ENCODE data around the gene SENP7.
A peak's percentile ranks its signal among the peaks of the same experiment; 100 is the strongest.
"Not testable (repeated sequence)": the region's sequence is repeated elsewhere in the genome, so short reads cannot be mapped to it uniquely, and the experiment has no call there.

The SENP7 gene

GRCh38 chr3:101527906-101528305 is 14.9 kb upstream of the SENP7 start:
- no peak for DNase-seq (ENCODE audit: low read depth in 2 of 2)

DNA sequence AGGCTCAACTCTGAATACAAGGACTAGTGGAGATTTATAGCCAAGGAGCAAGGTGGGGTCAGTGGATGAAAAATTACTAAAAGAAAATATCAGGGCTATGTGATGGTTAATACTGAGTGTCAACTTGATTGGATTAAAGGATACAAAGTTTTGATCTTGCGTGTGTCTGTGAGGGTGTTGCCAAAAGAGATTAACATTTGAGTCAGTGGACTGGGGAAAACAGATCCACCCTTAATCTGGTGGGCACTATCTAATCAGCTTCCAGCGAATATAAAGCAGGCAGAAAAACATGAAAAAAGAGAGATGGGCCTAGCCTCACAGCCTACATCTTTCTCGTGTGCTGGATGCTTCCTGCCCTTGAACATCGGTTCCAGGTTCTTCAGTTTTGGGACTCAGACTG is 14.4 kb upstream of the SENP7 start:
- no peak for DNase-seq (ENCODE audit: low read depth in 2 of 2)

DNA sequence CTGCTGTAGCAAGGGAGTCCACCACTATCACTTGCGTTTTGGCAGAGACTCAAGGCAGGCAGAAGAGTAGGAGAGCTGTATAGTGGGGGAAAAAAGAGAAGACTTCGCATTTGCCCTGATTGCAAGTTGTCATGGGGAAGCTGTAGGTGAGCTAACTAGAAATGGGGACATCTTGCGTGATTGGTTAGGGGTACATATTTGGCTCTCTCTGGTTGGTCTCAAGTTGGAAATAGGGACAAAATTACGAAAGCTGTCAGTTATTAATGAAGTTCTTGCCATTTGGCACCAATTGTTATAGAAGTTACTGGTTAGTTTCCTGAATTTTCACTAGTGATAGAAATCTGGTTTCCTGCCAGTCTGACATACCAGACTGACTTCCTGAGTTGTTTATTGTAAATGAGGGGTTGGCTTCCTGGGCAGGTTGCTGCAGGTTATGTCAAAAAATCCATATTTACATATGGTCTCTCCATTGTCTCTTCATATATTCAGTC is 8.2 kb upstream of the SENP7 start:
- DNase-seq (ENCODE audit: low read depth in 2 of 2): no peak

DNA sequence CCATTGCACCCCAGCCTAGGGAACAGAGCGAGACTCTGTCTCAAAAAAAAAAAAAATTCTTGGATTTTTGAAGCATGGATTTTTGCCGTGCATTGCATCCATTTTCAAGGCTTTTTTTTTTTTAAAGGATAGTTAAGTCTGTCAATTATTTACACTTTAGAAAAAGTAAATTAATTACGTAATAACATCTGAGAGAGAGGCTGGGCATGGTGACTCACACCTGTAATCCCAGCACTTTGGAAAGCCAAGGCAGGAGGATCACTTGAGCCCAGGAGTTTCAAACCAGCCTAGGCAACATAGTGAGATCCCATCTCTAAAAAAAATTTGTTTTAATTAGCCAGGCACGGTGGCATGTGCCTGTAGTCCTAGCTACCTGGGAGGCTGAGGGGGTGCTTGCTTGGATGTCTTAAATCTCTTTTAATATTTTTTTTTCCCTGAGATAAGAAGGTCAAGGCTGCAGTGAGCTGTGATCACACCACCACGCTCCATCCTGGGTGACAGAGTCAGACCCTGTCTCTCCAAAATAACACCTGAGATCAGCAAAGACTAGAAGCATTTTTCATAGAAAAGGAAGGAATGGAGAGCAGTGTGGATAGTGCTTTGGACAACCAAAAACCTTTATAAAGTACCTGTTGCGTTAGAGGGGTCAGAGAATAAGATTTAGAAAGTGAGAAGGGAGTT is 6.8 kb upstream of the SENP7 start:
- no peak for DNase-seq (ENCODE audit: low read depth in 2 of 2)

DNA sequence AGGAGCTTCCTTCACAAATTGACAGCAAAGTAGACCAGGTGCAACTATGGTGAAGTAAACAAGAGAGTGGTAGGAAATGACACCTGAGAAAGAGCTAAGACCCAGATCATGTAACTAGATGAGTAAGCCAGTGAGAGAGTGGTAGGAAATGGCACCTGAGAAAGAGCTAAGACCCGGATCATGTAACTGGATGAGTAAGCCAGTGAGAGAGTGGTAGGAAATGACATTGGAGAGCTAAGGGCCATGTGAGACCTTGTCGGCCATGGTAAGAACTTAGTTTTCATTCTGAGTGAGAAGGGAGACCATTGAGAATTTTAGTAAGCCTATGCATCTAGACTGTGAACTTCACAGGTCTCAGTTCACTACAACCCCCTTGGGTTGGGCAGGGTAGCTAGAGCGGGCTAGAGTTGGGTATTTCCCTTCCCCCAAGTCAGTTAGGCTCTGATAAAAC is 5.4 kb upstream of the SENP7 start:
- DNase-seq (ENCODE audit: low read depth in 2 of 2): peak in 1 of 2 donors; percentile 29

DNA sequence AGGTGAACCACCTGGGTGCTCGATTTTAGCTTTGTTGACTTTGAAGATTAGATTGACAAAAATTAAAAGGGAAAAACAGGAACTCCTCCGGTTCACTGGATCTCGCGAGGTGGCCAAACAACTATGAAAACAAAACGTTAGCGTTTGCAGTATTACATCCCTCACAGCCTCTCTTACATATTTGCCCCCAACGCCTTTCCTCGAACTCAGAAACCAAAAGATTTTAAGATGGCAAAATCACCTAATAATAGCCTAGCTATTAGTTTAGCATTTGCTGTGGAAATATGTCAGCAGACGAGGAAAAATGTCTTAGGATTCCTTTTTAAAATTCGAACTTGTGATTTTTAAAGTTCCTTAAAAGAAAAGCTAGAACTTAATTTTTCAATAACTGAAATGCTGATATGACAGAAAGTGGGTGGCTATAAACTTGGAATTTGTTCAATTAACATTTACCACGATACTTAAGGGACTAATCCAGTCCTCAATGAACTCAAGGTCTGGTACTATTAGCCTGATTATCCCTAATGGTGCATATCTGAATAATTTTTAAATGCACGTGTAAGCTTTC is 491 bp upstream of the SENP7 start:
- DNase-seq (ENCODE audit: low read depth in 2 of 2): no peak

DNA sequence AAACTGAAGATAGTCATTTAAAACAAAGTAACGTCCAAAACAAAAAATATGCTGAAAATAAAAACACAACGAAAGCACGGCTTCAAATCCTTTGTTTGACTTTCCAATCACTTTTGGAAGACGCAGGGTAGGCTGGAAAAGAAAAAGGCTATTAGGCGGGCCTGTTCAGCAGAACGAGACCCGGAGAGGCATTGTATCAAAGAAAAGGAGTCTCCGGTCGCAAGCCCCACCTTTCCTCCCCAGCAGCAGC is 691 bp downstream of the SENP7 start:
- no peak for DNase-seq (ENCODE audit: low read depth in 2 of 2)

GRCh38 chr3:101509811-101510210 is 3.2 kb downstream of the SENP7 start:
- DNase-seq (ENCODE audit: low read depth in 2 of 2): no peak

- DNase-seq (ENCODE audit: low read depth in 2 of 2): no peak
Measured at GRCh38 chr3:101509281-101509680, 3.7 kb downstream of the SENP7 start.

DNA sequence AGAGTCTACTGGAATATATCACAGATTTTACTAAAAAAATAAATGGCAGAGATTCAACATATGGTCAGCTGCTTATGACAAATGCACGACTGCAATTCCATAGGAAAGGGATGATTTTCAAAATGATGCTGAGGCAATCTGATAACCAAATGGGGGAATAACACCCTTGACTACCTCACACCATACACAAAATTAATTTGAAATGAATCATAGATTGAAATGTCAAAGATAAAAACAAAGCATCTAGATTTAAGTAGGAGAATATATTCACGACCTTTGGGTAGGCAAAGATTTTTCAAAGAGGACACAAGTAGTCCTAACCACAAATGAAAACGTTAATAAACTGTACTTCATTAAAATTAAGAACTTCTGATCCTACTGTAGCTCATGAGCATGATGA is 11.2 kb downstream of the SENP7 start:
- DNase-seq (ENCODE audit: low read depth in 2 of 2): no peak

DNA sequence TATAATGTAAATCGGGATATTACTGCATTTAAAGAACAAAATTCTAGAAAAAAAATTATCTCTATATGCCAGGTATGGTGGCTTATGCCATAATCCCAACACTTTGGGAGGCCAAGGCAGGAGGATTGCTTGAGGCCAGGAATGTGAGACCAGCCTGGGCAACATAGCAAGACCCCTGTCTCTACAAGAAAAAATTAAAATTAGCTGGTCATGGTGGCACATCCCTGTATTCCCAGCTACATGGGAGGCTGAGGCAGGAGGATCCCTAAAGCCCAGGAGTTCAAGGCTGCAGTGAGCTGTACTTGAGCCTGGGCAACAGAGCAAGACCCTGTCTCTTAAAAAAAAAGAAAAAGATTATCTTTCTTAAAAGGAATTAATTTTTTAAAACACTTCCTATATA is 12.8 kb downstream of the SENP7 start:
- no peak for DNase-seq (ENCODE audit: low read depth in 2 of 2)

- no peak for DNase-seq (ENCODE audit: low read depth in 2 of 2)
Measured at GRCh38 chr3:101497803-101498202, 15.2 kb downstream of the SENP7 start.

- no peak for DNase-seq (ENCODE audit: low read depth in 2 of 2)
Measured at GRCh38 chr3:101495552-101495951, 17.5 kb downstream of the SENP7 start.

DNA sequence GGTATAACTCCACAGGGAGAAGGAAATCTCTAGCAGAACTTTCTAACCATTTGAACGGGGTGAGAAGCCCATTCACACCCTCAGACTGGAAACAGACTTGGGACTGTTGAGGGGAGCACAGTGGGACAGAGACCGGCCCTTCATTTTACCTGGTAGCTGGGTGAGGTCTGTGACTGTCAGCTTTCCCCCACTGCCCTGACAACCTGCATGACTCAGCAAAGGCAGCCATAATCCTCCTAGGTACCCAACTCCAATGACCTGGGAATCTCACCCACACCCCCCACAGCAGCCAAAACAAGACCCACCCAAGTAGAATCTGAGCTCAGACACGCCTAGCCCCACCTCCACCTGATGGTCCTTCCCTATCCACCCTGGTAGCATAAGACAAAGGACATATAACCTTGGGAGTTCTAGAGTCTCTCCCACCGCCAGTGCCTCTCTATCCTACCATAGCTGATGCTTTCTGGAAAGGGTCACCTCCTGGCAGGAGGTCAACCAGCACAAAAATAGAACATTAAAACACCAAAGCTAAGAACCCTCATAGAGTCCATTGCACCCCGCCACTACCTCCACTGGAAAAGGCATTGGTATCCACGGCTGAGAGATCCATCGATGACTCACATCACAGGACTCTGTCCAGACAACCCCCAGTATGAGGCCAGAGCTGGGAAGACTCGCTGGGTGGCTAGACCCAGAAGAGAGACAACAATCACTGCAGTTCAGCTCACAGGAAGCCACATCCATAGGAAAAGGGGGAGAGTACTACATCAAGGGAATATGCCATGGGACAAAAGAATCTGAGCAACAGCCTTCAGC is 28.0 kb downstream of the SENP7 start:
- no peak for DNase-seq (ENCODE audit: low read depth in 2 of 2)

DNA sequence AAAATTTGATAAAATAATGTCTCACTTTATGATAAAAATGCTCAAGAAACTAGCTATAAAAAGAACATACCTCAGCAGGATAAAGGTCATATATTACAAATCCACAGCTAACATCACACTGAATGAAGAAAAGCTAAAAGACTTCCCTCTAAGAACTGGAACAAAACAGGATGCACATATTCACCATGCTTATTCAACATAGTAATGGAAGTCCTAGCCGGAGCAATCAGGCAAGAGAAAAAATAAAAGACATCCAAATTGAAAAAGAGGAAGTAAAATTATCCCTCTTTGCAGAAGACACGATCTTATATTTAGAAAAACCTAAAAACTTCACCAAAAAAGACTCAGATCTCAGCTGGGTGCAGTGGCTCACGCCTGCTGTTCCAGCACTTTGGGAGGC is 34.0 kb downstream of the SENP7 start:
- no peak for DNase-seq (ENCODE audit: low read depth in 2 of 2)

- not testable (repeated sequence) for DNase-seq (ENCODE audit: low read depth in 2 of 2)
Measured at GRCh38 chr3:101474841-101475552, 38.0 kb downstream of the SENP7 start.

- not testable (repeated sequence) for DNase-seq (ENCODE audit: low read depth in 2 of 2)
Measured at GRCh38 chr3:101468676-101469075, 44.3 kb downstream of the SENP7 start.

DNA sequence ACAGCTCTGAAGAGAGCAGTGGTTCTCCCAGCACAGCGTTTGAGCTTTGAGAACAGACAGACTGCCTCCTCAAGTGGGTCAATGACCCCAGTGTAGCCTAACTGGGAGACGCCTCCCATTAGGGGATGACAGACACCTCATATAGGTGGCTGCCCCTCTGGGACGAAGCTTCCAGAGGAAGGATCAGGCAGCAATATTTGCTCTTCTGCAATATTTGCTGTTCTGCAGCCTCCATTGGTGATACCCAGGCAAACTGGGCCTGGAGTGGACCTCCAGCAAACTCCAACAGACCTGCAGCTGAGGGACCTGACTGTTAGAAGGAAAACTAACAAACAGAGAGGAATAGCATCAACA is 45.7 kb downstream of the SENP7 start:
- DNase-seq (ENCODE audit: low read depth in 2 of 2): not testable (repeated sequence)

- no peak for DNase-seq (ENCODE audit: low read depth in 2 of 2)
Measured at GRCh38 chr3:101466465-101467309, 46.3 kb downstream of the SENP7 start.

DNA sequence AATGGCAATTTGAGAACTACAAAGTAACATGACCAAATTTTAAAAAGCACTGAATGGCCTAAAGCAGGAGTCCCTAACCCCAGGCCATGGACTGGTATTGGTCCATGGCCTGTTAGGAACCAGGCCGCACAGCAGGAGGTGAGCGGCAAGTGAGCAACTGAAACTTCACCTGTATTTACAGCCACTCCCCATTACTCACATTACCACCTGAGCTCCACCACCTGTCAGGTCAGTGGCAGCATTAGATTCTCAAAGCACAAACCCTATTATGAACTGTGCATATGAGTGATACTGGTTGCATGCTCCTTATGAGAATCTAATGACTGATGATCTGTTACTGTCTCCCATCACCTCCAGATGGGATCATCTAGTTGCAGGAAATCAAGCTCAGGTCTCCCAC is 48.8 kb downstream of the SENP7 start:
- no peak for DNase-seq (ENCODE audit: low read depth in 2 of 2)

GRCh38 chr3:101461451-101461850 is 51.6 kb downstream of the SENP7 start:
- DNase-seq (ENCODE audit: low read depth in 2 of 2): no peak

- no peak for DNase-seq (ENCODE audit: low read depth in 2 of 2)
Measured at GRCh38 chr3:101458387-101458786, 54.6 kb downstream of the SENP7 start.
